Activated CD8-positive, alpha-beta memory T cell treated with anti-CD3 and anti-CD28 coated beads, Interleukin-2, amount 50 U/mL, for 4 hours (primary cell): Measurements from ENCODE around the gene UPF2.

ENCODE experiments used
- DNase-seq: peaks from one replicate; pipeline ENCODE4 v3.0.0-alpha.2; 2020

UPF2 gene

DNA sequence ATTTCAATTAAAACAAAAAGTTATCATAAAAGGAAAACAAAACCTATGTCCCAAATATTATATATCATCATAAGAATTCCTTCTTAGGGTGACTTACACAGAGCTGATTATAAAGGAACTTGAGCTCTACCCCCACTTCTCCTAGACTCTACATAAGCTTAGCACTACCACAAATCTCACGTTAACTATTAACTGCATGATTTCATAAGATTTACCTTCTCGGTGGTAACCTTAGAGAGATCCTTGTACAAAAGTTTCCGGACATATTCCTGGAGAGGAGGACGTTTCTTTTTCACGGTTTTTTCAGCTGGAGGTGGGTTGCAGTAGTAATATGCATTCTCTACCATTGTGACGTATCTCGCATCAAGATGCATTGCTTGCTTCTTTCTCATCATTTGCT is 83.7 kb downstream of the UPF2 start:
- DNase-seq = no peak

- DNase-seq = no peak
Measured at GRCh38 chr10:11951695-11952094, 90.9 kb downstream of the UPF2 start.

DNA sequence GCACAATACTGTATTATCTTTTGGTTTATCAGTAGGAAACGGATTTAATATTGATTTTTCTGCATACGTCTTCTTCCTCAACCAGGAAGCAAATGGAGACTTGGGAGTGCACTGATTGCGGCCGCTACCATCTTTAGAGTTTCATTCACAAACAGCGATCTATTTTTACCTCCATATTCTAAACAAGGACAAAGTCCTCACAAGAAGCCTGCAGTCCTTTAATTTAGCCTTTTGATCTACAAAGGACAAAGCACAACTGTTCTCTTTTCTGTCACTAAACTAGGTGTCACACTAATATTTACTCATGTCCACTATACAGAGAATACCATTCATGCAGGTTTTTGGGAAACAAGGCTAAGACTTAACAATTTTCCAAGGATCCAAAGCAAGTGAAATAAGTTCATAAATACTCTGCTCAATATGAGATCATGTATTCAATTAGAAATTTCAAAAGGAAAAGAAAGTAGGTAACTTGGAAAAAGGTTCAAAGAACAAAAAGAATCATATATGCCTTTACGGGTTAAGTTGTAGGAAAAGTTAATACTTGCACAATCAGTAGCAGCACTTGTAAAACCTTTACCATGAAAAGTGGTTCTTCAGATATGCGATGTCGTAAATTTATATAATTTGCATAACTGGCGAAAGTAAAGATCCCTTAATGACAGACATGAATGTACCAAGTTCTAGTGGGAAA is 92.1 kb downstream of the UPF2 start:
- no peak for DNase-seq

GRCh38 chr10:11949152-11949551 is 93.5 kb downstream of the UPF2 start:
- no peak for DNase-seq

DNA sequence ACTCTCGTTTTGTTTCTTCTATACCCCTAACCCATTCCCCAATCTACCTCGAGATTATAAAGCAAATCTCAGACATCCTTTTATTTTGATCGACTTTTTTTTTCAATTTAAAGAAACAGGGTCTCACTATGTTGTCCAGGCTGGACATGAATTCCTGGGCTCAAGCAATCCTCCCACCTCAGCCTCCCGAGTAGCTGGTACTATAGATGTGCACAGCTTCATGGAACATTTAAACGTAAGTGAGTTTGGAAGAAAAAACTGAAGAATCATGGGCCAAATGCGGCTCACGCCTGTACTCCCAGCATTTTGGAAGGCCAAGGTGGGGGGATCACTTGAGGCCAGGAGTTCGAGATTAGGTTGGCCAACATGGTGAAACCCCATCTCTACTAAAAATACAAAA is 96.0 kb downstream of the UPF2 start:
- DNase-seq = no peak

DNA sequence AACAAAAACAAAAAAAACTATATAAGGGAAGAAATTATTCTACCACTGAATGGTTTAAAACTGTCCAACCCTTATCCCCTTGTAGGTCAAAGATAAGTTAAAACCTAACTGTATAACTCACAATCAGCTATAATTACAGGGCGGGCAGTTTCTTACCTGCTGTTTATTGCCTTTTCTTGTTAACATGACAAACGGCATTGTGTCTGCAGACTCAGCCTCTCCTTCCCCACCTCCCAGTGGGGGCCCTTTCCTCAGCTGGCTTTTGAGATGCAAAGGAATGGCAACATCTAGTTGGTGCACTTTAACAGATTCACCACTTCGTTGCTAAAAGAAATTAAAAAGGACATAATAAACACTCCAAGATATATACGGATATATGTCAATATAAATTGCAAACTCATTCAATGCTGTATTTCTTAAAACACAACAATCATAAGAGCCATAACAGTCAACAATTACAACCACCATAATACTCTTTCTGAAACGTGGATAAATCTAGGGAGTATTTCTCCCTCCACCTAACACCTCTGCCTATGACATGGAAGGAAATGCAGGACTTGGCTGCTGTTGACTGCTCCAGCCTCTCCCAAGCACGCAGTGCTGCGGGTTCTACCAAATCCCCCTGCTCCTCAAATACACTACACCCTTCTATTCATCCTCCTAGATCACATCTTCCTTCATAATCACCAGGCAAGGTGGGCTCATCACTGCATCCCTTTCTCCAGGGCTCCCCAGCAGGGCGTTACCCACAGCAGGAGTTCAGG is 106.0 kb downstream of the UPF2 start:
- no peak for DNase-seq

- no peak for DNase-seq
Measured at GRCh38 chr10:11934262-11934661, 108.3 kb downstream of the UPF2 start.

GRCh38 chr10:11933577-11934223 is 108.9 kb downstream of the UPF2 start:
- no peak for DNase-seq

- DNase-seq = no peak
Measured at GRCh38 chr10:11931038-11931437, 111.6 kb downstream of the UPF2 start.

DNA sequence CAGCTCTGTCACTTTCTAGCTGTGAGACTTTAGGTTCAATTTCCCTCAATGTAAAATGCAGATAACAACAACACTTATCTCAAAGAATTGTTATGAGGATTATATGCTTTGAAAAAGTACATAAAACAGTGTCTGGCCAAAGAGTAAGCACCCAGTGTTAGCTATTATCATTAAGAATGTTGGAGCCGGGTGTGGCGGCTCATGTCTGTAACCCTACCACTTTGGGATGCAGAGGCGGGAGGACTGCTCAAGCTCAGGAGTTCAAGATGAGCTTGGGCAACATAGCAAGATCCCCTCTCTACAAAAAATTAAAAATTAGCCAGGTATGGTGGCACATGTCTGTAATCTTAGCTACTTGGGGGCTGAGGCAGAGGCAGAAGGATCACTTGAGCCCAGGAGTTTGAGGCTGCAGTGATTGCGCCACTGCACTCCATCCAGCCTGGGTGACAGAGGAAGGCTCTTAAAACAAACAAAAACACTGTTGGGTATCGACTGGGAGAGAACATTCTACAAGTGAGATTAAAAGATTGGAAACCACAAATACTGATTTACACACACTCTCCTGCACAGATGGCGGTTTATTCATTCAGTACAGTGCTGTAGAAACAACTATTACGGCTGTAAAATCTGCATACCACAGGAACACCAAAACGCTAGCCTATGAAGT is 112.2 kb downstream of the UPF2 start:
- no peak for DNase-seq

DNA sequence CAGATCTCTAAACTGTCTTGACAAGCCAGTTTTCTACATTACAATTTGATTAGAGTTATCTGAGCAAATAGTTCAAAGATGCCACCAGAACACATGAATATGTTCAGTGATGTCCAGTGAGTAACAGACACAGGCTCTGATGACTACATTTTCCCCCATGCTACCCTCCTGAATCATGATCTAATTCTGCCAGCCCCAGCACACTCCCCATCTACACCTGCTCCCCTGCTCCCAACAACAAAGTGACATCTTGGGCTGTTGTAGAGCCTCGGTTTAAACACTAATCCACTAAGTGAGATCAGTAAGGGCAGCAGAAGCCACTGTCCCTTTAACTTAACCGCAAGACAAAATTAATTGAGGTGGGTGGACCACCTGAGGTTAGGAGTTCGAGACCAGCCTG is 114.9 kb downstream of the UPF2 start:
- DNase-seq = no peak

GRCh38 chr10:11921800-11922392 is 120.7 kb downstream of the UPF2 start:
- DNase-seq = no peak

GRCh38 chr10:11919271-11919670 is 123.3 kb downstream of the UPF2 start:
- DNase-seq = no peak

DNA sequence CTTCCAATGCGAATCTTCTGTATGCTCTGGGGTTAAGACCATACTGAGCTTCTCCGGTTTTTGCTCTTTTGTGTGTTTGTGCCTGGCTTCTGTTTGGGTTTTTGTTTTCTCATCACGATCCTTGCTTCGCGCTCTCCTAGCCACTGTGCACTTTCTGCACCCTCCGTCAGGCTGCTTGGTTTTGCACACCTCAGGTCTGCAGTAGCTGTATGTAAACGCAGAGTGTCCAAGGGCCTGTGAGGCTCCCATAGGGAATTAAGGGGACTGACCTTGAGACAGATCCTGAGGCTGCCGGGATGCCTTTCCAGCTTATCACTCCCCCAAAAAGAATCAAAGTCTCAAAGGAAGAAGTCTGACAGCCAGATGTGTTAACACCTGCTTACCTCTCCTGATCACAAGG is 124.2 kb downstream of the UPF2 start:
- no peak for DNase-seq

- no peak for DNase-seq
Measured at GRCh38 chr10:11913079-11913641, 129.4 kb downstream of the UPF2 start.

DNA sequence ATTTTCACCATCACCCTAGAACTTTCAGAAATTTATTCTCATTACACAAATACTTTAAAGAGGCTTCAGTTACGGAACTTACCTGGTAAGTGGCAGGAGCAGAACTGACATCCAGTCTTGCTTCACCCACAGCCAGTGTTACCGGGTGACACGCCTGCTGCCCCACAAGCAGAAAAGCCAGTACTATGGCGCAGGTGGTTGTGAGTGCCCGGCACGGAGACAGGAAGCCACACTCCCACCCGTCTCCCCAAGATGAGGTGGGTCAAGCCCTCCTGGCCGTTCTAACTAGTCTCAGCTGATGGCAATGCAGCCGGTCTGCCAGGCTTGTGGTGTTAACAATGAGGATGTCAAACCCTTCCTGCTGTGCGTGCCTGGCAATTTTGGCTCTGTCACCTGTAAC is 132.5 kb downstream of the UPF2 start:
- DNase-seq = no peak

DNA sequence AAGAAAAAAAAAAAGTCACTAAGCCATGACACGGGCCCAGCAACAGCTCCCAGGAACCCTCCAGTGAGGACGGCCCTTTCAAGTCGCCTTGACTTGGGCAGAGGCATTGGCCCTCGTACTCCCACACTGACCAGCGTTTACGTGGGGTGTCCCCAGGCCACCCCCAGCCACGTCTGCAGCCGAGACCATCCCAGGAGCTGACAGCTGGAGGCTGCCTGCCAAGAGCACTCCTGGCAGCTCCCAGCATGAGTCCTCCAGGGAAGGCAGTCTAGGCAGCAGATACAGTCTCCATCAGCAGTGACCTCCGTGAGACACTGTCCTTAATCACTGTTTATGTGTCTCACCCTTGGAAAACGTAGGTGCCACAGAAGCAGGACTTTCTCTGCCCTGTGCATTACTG is 133.0 kb downstream of the UPF2 start:
- no peak for DNase-seq

- no peak for DNase-seq
Measured at GRCh38 chr10:11908991-11909390, 133.6 kb downstream of the UPF2 start.

- no peak for DNase-seq
Measured at GRCh38 chr10:11908536-11908935, 134.1 kb downstream of the UPF2 start.

DNA sequence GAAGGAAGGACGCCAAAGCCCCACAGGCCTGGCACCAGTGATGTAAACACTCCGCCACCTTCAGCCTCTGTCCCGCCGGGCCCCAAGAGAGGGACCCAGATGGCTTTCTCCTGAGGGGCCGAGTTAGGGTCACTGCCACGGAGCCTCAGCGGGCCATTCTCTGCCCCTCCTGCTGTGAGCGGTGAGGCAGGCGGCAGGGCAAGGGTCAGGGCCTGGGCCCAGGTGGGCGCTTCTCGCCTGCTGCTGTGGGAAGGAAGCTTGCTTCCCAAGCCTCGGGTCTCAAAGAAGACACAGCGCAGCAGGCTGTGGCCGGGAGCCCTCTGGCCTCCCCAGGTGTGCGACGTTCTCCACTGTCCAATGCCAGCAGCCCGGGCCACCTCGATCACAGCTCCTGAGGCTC is 134.7 kb downstream of the UPF2 start:
- no peak for DNase-seq

DNA sequence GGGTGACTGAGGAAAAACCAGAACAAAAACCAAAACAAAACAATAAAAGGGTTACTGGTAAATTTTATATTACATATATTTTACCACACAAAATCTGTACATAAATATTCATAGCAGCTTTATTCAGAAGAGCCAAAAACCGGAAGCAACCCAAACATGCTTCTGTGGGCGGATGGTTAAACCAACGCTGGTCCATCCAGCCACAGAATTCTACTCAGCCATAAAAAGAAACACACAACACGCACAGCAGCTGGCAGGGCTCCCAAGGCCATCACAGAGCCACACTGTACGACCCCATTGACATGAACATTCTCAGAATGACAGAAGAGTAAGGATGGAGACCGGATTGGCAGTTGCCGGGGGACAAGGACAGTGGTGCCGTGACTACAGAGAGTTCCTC is 135.9 kb downstream of the UPF2 start:
- DNase-seq = no peak

- no peak for DNase-seq
Measured at GRCh38 chr10:11902646-11903045, 140.0 kb downstream of the UPF2 start.
